HAP-1 (cell line): ENCODE data around the gene RNF19B.
A peak's percentile ranks its signal among the peaks of the same experiment; 100 is the strongest.
"Not testable (repeated sequence)": the region's sequence is repeated elsewhere in the genome, so short reads cannot be mapped to it uniquely, and the experiment has no call there.

Experiments
- DNase-seq, 2 experiments: peaks; one replicate each; pipeline ENCODE4 v3.0.0-alpha.2; 2016 to 2020; ENCODE audit warnings: low spot score in 2 of 2
- H3K27me3 ChIP-seq: fragments of 250-450 bp; sonication (Bioruptor Pico); 2 replicates; pipeline ENCODE4 v1.5.1; 2020; ENCODE audit warnings: low read depth, mild to moderate bottlenecking, moderate library complexity
- H3K36me3 ChIP-seq: fragments of 250-450 bp; sonication (Bioruptor Pico); replicated peaks from 2 replicates; pipeline ENCODE4 v1.5.1; 2020; ENCODE audit warnings: mild to moderate bottlenecking
- H3K4me1 ChIP-seq: fragments of 250-450 bp; sonication (Bioruptor Pico); 2 replicates; pipeline ENCODE4 v1.5.1; 2020; ENCODE audit warnings: mild to moderate bottlenecking
- H3K4me3 ChIP-seq: fragments of 250-450 bp; sonication (Bioruptor Pico); 2 replicates; pipeline ENCODE4 v1.5.1; 2020; ENCODE audit warnings: mild to moderate bottlenecking, moderate library complexity
- H3K9me3 ChIP-seq: fragments of 250-450 bp; sonication (Bioruptor Pico); 2 replicates; pipeline ENCODE4 v1.5.1; 2020; ENCODE audit warnings: mild to moderate bottlenecking, moderate library complexity
- in situ Hi-C: fragments of 300-500 bp; cut with MboI; formaldehyde crosslinking; loops from 3 replicates; pipeline ENCODE4 v1.14.3; 2020; ENCODE audit warnings: low sequenced_read_pairs, inconsistent platforms, mixed read lengths

RNF19B gene

DNA sequence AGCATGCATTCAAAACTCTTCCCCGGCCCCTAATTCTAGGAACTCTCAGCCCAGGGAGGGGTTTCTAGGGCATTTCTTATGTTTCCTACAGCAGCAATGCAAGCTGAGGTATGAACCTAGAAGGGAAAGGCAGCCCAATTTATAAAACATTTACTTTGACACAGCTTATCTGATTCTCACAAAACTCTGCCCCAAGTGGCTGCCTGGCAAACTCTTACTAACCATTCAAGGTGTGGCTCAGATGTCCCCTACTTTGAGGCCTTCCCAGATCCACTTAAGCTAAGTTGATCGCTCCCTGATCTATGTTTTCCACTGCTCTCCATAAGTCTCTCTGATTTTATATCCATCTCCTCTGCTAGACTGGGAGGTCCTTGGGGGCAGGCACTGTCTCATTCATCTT, 36.7 kb upstream of the RNF19B start:
- Histone ChIP-seq H3K9me3 (no peaks in the 10 kb centered on the region), H3K4me3 (no peak overlapping the region), H3K36me3 (no peaks in the 10 kb centered on the region; the same call in 1 of the 2 replicates), H3K4me1 (no peaks in the 10 kb centered on the region), H3K27me3 (no peaks in the 10 kb centered on the region)
- in situ Hi-C loops = no loop called here
- no peak for DNase-seq

GRCh38 chr1:33000427-33001026, 35.9 kb upstream of the RNF19B start:
- H3K27me3 ChIP-seq = no peaks in the 10 kb centered on the region
- H3K4me1 ChIP-seq = no peaks in the 10 kb centered on the region
- H3K36me3 ChIP-seq = no peaks in the 10 kb centered on the region; the same call in 1 of the 2 replicates
- in situ Hi-C loops = no loop called here
- no peaks in the 10 kb centered on the region for H3K9me3 ChIP-seq
- no peak for DNase-seq
- H3K4me3 ChIP-seq = no peak overlapping the region

- no peaks in the 10 kb centered on the region for H3K4me1 ChIP-seq
- no peaks in the 10 kb centered on the region for H3K36me3 ChIP-seq
- no peak overlapping the region for H3K4me3 ChIP-seq
- H3K27me3 ChIP-seq = no peaks in the 10 kb centered on the region
- in situ Hi-C loops = no loop called here
- H3K9me3 ChIP-seq = no peaks in the 10 kb centered on the region
- no peak for DNase-seq
These were observed 34.4 kb upstream of the RNF19B start for GRCh38 chr1:32998997-32999396.

DNA sequence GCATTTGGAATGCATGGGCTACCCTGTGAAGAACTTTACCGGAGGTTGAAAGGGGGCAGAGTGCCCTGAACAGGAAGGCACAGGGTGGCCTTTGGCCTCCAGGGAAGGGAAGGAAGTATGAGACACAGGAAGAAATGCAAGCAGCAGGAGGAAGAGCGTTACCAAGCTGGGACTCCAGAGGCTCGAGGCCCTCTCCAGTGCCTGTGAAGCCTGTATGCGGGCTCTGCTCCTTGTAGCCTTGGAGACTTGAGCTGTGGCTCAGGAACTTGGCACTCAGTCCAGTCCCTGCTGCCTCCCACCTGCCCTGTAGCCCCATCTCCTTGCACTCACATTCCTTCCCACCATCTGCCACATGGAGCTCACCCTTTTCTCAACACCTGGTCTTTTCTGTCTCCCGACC, 33.5 kb upstream of the RNF19B start:
- Histone ChIP-seq H3K4me3 (no peak overlapping the region), H3K27me3 (no peaks in the 10 kb centered on the region), H3K36me3 (no peaks in the 10 kb centered on the region), H3K4me1 (no peaks in the 10 kb centered on the region; the same call in 1 of the 2 replicates), H3K9me3 (no peaks in the 10 kb centered on the region)
- no peak for DNase-seq
- in situ Hi-C loops = no loop called here

DNA sequence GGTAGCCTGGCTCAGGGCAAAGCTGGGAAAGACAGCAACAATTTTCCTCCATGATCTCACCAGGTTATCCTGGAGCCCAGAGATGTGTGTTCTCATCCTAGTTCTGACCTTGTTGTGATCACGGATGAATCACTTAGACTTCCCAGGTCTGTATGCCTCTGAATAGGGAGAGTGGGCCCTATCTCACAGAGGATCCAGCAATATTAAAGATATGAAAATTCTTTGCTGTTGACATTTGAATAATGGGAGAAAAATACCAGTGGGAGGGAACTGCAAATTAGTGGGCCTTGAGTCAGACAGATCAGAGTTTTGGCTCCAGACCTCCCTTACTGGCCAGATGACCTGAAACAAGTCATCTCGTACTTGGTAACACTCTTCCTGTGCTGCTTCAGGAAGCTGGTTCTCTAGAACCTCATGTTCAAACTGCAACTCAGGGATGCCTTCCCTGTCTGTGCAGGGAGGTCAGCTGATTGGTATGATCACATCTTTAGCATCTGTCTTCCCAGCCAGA, 32.8 kb upstream of the RNF19B start:
- in situ Hi-C loops = no loop called here
- DNase-seq = no peak
- Histone ChIP-seq H3K4me1 (peaks cover 5% of the 10 kb centered on the region), H3K9me3 (no peaks in the 10 kb centered on the region), H3K4me3 (no peak overlapping the region), H3K36me3 (no peaks in the 10 kb centered on the region), H3K27me3 (no peaks in the 10 kb centered on the region)

GRCh38 chr1:32993324-32993636, 28.7 kb upstream of the RNF19B start:
- H3K4me3 ChIP-seq, DNase-seq, H3K27me3 ChIP-seq, in situ Hi-C loops, H3K9me3 ChIP-seq, H3K36me3 ChIP-seq: not testable (repeated sequence)
- H3K4me1 ChIP-seq = peaks cover 18% of the 10 kb centered on the region

- Histone ChIP-seq H3K9me3 (no peaks in the 10 kb centered on the region), H3K4me1 (peaks cover 18% of the 10 kb centered on the region), H3K36me3 (no peaks in the 10 kb centered on the region), H3K27me3 (no peaks in the 10 kb centered on the region), H3K4me3 (no peak overlapping the region)
- peak; percentile 67 to 87 for DNase-seq
- in situ Hi-C loops = no loop called here
These were observed 28.1 kb upstream of the RNF19B start for GRCh38 chr1:32992489-32993323.

- no peaks in the 10 kb centered on the region for H3K27me3 ChIP-seq
- DNase-seq = no peak
- H3K36me3 ChIP-seq = no peaks in the 10 kb centered on the region
- no peaks in the 10 kb centered on the region for H3K9me3 ChIP-seq
- peaks cover 18% of the 10 kb centered on the region for H3K4me1 ChIP-seq
- H3K4me3 ChIP-seq = no peak overlapping the region
- in situ Hi-C loops = no loop called here
These were observed 27.3 kb upstream of the RNF19B start for GRCh38 chr1:32991819-32992488.

DNA sequence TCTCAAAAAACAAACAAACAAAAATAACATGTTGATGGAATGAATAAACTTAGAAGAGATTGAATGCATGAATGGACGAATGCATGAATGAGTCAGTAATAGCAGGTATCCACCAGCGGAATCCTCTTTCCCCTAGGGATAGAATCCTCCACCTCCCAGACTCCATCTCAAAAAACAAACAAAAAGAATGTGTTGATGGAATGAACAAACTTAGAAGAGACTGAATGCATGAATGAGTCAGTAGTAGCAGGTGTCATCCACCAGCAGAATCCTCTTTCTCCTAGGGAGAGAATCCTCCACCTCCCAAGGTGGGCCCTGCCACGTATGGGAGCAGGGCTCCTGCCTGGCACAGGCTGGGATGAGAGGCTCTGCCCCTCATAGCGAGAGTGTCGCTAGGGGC, 26.8 kb upstream of the RNF19B start:
- in situ Hi-C loops = no loop called here
- no peak for DNase-seq
- Histone ChIP-seq H3K4me3 (no peak overlapping the region), H3K9me3 (no peaks in the 10 kb centered on the region), H3K36me3 (no peaks in the 10 kb centered on the region), H3K4me1 (peaks cover 18% of the 10 kb centered on the region), H3K27me3 (no peaks in the 10 kb centered on the region)

DNA sequence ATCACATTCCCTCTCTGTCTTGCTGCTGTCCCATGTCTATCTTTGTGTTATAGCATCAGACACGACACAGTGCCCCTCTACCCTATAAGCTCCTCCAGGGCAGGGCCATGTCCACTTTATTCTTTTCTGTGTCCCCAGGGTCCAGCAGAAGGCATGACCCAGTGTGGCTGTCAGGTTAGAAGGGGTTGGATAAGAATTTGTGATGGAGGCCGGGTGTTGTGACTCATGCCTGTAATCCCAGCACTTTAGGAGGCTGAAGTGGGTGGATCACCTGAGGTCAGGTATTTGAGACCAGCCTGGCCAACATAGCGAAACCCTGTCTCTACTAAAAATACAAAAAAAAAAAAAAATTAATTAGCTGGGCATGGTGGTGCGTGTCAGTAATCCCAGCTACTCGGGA, 26.3 kb upstream of the RNF19B start:
- H3K36me3 ChIP-seq = no peaks in the 10 kb centered on the region
- DNase-seq = no peak
- peaks cover 18% of the 10 kb centered on the region for H3K4me1 ChIP-seq
- no peaks in the 10 kb centered on the region for H3K9me3 ChIP-seq
- in situ Hi-C loops = no loop called here
- no peak overlapping the region for H3K4me3 ChIP-seq
- H3K27me3 ChIP-seq = no peaks in the 10 kb centered on the region

GRCh38 chr1:32989160-32990050, 24.8 kb upstream of the RNF19B start:
- H3K4me3 ChIP-seq = no peak overlapping the region
- in situ Hi-C loops = no loop called here
- peaks cover 18% of the 10 kb centered on the region for H3K4me1 ChIP-seq
- no peaks in the 10 kb centered on the region for H3K36me3 ChIP-seq
- no peaks in the 10 kb centered on the region for H3K27me3 ChIP-seq
- H3K9me3 ChIP-seq = no peaks in the 10 kb centered on the region
- DNase-seq = no peak

DNA sequence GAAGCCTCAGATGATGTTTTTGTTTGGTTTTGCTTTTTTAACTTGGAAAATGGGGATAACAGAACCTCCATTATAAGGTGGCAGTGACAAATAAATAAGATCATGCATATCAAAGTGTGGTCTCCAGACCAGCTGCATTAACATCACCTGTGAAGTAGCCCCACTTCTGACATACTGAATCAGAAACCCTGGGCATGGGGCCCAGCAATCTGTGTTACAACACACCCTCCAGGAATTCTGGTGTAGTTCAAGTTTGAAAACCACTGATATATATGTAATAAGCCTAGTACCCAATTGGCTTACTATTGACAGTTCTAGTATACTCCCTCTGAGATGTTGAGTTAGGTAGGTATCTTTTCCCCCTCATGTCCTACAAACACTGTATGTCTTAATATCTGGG, 24.1 kb upstream of the RNF19B start:
- in situ Hi-C loops = no loop called here
- Histone ChIP-seq H3K4me3 (no peak overlapping the region), H3K27me3 (no peaks in the 10 kb centered on the region), H3K36me3 (no peaks in the 10 kb centered on the region), H3K4me1 (peaks cover 18% of the 10 kb centered on the region), H3K9me3 (no peaks in the 10 kb centered on the region)
- DNase-seq = no peak

- no peak overlapping the region for H3K4me3 ChIP-seq
- no peaks in the 10 kb centered on the region for H3K36me3 ChIP-seq
- DNase-seq = no peak
- no peaks in the 10 kb centered on the region for H3K27me3 ChIP-seq
- H3K9me3 ChIP-seq = no peaks in the 10 kb centered on the region
- peaks cover 9% of the 10 kb centered on the region for H3K4me1 ChIP-seq
- in situ Hi-C loops = no loop called here
These were observed 20.6 kb upstream of the RNF19B start for GRCh38 chr1:32985226-32985625.
